Endothelial cell of hepatic sinusoid (primary cell): Measurements from ENCODE around the gene CLDN5.

ENCODE experiments used
- in situ Hi-C: cut with HindIII; loops from 2 replicates; pipeline ENCODE4 v1.10.0; 2017; ENCODE audit warnings: low sequenced_read_pairs

Gene CLDN5

DNA sequence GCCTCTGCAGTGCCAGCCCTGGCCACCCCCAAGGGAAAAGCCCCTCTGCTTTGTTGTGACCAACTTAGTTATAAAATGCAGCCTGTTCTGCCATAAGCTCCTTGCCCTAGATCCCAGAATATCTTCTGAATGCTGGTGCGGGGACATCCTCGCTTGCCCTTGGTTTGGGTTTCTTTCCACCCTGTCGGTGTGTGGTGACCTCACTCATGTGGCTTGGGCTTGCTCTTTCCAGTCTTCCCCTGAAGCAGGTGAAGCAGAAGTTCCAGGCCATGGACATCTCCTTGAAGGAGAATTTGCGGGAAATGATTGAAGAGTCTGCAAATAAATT lies 16.7 kb downstream of the CLDN5 start:
- in situ Hi-C loops = no loop called here

- in situ Hi-C loops = no loop called here
Measured at GRCh38 chr22:19506212-19506611, 18.0 kb downstream of the CLDN5 start.

- in situ Hi-C loops = no loop called here
Measured at GRCh38 chr22:19505735-19506126, 18.5 kb downstream of the CLDN5 start.

GRCh38 chr22:19504900-19505734 lies 19.1 kb downstream of the CLDN5 start:
- in situ Hi-C loops = no loop called here

DNA sequence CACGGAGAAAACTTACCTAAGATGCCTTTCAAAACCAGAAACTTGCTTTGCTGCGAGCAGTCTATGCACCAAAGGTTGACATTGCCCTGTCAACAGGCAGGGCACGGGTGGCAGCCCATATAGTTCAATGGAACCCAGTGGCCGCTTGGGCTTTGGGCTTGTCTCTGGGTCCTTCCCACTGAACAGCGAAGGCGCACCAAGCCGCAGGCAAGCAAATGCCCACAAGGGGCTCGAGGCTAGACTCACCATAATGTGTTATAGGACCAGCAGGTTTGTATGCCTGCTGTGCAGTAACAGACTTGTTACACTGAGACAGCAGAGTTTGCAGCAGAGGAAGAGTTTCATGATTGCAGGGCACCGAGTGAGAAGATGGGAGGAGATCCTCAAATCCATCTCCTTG lies 20.3 kb downstream of the CLDN5 start:
- in situ Hi-C loops = no loop called here

- in situ Hi-C loops = no loop called here
Measured at GRCh38 chr22:19503367-19503766, 20.8 kb downstream of the CLDN5 start.

- in situ Hi-C loops = no loop called here
Measured at GRCh38 chr22:19501897-19502447, 22.2 kb downstream of the CLDN5 start.

DNA sequence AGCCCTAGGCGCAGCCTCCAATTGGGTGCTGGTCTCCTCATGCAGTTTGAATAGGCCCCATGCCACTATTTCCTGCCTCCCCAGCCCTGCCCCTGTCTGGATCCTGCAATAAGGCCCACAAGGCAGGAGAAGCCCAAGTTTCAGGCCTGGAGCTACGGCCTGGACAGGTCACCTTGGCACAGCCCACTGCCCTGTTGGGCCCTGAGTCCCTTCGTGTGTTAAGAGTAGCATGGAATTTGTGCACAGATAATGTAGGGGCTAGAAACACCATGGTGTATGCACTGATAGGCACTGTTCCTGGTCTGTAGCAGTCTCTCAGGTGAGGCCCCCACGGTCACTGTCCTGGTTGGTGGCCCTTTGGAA lies 24.3 kb downstream of the CLDN5 start:
- in situ Hi-C loops = no loop called here

GRCh38 chr22:19499236-19499879 lies 24.9 kb downstream of the CLDN5 start:
- in situ Hi-C loops = no loop called here

GRCh38 chr22:19498866-19499190 lies 25.4 kb downstream of the CLDN5 start:
- in situ Hi-C loops = no loop called here

DNA sequence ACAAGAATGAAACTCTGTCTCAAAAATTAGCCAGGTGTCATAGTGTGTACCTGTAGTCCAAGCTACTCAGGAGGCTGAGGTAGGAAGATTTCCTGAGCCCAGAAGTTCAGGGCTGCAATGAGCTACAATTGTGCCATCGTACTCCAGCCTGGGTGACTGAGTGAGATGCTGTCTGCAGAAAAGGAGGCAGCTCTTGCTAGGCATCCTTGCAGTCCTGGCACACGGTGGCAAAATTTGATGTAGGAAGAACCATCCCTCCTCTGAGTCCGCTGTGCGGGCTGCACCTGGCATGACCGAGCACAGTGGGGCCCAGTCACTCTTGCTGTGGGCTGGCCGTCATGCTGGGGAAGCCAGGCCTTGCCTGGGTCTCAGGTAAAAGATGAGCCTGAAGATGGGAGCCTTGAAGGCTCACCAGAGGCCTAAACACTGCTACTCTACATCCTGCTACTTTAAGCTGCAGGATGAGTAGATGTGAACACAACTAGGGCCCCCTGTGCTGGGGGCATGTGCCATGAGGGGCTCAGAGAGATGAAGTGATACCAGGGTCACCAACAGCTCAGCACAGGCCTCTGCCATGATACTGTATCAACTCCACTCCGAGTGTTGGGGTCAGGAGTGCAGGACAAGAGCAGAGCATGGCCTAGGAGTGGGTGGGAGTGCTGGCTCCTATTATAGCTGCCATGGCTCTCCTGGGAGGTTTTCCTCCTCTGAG lies 25.9 kb downstream of the CLDN5 start:
- in situ Hi-C loops = no loop called here

- in situ Hi-C loops = no loop called here
Measured at GRCh38 chr22:19497245-19497644, 27.0 kb downstream of the CLDN5 start.

- in situ Hi-C loops = no loop called here
Measured at GRCh38 chr22:19496324-19496630, 27.9 kb downstream of the CLDN5 start.

- in situ Hi-C loops = no loop called here
Measured at GRCh38 chr22:19495562-19496323, 28.5 kb downstream of the CLDN5 start.

DNA sequence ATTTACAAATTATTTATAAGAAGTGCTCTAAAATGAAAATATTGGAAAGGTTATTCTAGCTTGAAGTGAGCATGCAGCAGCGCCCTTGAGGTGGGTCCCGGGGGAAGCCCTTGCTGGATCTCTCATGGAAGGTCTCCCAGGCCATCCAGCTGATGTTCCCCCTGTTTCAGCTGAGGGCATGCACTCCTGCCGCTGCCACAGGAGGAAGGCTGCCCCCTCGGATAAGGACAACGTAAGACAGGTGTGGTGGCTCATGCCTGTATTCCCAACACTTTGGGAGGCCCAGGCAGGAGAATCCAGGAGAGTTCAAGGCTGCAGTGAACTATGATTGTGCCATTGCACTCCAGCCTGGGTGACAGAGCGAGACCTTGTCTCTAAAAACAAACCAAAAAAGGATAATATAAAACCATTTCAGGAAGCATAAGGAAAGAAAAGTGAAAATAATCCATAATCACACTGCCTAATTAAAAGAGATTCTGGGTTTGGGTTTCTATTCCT lies 29.5 kb downstream of the CLDN5 start:
- in situ Hi-C loops = no loop called here

- in situ Hi-C loops = no loop called here
Measured at GRCh38 chr22:19494001-19494560, 30.1 kb downstream of the CLDN5 start.

DNA sequence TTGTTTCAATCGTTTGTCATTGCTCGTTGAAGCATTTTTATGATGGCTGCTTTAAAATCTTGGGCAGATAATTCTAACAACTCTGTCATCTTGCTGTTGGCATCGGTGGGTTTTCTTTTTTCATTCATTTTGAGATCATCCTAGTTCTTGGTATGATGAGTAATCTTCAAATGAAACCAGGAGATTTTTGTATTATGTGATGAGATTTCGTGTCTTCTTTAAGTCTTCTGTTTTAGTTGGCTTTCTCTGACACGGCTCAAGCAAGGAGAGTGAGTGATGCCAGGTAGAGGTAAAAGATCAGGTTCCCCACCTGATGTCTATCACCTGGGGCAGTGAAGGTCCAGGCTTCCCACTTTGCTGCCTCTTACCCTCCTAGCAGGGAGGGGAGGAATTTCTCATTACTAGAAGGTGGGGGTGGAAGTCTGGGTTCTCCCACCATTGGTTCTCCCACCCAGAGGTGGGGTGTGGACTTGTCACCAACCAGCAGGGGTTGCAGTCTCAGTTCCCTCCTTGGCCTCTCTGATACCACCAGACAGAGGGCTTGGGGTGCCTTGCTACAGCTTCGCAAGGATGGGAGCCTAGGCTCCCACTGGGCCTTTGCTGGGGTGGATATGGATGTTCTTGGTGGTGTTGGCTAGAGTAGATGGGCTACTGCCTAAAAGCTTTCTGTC lies 31.6 kb downstream of the CLDN5 start:
- in situ Hi-C loops = no loop called here

DNA sequence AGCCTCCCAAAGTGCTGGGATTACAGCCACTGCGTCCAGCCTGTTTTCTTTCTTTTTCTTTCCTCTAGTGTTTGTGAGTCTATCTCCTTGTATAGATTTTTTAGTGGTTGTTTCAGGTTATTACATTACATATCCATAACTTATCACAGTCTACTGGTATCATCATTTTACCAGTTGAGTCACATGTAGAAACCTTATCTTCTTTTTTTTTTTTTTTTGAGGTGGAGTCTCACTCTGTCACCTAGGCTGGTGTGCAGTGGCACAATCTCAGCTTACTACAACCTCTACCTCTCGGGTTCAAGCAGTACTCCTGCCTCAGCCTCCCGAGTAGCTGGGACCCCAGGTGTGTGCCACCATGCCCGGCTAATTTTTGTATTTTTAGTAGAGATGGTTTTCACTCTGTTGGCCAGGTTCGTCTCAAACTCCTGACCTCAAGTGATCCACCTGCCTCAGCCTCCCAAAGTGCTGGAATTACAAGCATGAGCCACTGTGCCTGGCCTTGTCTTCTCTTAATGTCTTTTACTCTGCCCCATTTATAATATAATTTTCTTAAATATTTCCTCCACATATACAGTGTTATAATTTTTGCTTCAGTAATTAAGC lies 33.5 kb downstream of the CLDN5 start:
- in situ Hi-C loops = no loop called here

- in situ Hi-C loops = no loop called here
Measured at GRCh38 chr22:19488884-19489843, 35.0 kb downstream of the CLDN5 start.
